ENCODE results near the gene PGLYRP4. TPM values are rescaled to one million over a fixed set of nuclear protein-coding genes. Genes with fewer than 3 reads are reported as not detected.
"Not testable (repeated sequence)": the region's sequence is repeated elsewhere in the genome, so short reads cannot be mapped to it uniquely, and the experiment has no call there.

Gene PGLYRP4
- total RNA-seq, 1 experiment from 2014 or later = not detected

DNA sequence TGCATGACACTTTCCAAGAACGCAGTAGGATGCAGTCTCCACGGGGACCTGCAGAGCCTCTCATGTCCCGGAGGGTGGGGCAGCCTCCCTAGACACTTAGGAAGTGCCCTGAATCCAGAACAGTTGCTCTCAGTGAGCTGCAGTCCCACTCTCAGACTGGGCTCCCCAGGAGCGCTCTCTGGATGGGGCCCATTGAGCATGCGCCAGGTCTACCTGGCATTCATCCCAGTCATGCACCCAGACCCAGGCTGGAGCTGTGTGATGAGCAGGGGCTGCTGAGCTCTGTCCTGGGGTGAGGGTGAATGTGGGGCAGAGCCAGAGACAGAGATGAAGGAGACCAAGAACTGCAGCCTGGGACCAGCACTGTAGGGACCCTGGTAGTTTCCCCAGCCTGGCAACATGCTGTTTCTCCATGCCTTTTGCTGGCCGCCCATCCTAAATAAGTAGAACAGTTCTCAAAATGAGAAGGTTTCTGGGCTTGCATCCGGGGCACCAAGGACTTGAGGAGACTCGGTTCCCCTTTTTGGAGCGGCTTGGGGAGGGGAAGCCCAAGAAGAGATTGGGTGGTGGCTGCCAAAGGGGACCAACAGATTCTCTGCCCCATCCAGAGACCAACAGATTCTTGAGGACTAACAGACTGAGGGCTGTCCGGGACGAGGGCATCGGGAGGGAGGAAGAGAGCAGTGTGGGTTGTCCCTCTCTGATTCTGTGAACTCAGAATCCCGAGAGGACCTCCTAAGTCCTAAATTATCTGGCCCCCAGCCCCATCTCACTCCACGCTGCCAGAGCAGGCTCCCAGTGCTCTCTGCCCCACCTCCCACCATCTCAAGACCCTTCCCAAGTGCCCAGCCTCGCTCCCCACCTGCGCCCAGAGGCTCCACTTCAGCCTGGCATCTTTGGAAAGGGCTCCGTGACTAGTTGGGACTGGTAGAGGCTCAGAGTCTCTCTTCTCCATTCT lies 1.0 kb upstream of the PGLYRP4 start:
- ATAC-seq (no peak), DNase-seq (ENCODE audit: low spot score) (no peak)
- H3K4me3 Mint-ChIP-seq = no peak overlapping the region
- H3K27ac Mint-ChIP-seq = no peak overlapping the region
- peaks cover 3% of the 10 kb centered on the region; the same call in 1 of the 2 replicates for H3K4me1 Mint-ChIP-seq
- no peak for TF ChIP-seq KAT7 (CRISPR knock-in tag; IDR thresholded peaks at IDR 0.05; ENCODE audit: borderline replicate concordance)
- TF ChIP-seq, protein P1, sequence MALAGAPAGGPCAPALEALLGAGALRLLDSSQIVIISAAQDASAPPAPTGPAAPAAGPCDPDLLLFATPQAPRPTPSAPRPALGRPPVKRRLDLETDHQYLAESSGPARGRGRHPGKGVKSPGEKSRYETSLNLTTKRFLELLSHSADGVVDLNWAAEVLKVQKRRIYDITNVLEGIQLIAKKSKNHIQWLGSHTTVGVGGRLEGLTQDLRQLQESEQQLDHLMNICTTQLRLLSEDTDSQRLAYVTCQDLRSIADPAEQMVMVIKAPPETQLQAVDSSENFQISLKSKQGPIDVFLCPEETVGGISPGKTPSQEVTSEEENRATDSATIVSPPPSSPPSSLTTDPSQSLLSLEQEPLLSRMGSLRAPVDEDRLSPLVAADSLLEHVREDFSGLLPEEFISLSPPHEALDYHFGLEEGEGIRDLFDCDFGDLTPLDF (CRISPR knock-in tag; IDR thresholded peaks at IDR 0.05) = no peak
- POLR2A ChIA-PET = no interaction called here
- H3K27me3 Mint-ChIP-seq (ENCODE audit: low read depth) = peaks cover 18% of the 10 kb centered on the region; the same call in 1 of the 2 replicates
- CTCF ChIA-PET = interaction anchor here (0.7 to 2.4 kb wide), 8 partner anchors 8 to 195 kb away, joined by 3 to 33 read pairs (median 4); partner anchors contain the start of gene S100A9
- H3K9me3 Mint-ChIP-seq = no peaks in the 10 kb centered on the region
- no peaks in the 10 kb centered on the region for H3K36me3 Mint-ChIP-seq

DNA sequence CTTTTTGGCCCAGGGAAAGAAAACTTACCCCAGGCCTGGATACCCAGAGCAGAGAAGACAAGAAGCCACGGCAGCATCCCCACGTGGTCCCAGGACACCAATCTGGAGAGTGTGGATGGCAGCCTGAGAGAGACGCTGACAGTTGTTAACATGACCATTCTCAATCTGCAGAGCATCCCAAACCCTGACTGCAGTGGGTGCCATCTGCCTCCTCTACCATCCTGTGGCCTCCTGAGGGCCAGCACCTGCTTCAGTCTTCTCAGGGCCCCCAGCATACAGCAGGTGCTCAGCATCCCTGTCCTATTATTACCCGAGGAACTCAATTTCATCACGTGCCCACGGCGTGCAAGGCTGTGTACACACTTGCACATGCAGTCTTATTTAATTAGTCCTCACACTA lies 785 bp downstream of the PGLYRP4 start:
- ATAC-seq (no peak), DNase-seq (ENCODE audit: low spot score) (no peak)
- H3K27ac Mint-ChIP-seq = no peak overlapping the region
- TF ChIP-seq, protein P2, sequence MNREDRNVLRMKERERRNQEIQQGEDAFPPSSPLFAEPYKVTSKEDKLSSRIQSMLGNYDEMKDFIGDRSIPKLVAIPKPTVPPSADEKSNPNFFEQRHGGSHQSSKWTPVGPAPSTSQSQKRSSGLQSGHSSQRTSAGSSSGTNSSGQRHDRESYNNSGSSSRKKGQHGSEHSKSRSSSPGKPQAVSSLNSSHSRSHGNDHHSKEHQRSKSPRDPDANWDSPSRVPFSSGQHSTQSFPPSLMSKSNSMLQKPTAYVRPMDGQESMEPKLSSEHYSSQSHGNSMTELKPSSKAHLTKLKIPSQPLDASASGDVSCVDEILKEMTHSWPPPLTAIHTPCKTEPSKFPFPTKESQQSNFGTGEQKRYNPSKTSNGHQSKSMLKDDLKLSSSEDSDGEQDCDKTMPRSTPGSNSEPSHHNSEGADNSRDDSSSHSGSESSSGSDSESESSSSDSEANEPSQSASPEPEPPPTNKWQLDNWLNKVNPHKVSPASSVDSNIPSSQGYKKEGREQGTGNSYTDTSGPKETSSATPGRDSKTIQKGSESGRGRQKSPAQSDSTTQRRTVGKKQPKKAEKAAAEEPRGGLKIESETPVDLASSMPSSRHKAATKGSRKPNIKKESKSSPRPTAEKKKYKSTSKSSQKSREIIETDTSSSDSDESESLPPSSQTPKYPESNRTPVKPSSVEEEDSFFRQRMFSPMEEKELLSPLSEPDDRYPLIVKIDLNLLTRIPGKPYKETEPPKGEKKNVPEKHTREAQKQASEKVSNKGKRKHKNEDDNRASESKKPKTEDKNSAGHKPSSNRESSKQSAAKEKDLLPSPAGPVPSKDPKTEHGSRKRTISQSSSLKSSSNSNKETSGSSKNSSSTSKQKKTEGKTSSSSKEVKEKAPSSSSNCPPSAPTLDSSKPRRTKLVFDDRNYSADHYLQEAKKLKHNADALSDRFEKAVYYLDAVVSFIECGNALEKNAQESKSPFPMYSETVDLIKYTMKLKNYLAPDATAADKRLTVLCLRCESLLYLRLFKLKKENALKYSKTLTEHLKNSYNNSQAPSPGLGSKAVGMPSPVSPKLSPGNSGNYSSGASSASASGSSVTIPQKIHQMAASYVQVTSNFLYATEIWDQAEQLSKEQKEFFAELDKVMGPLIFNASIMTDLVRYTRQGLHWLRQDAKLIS (CRISPR knock-in tag; IDR thresholded peaks at IDR 0.05; ENCODE audit: borderline replicate concordance) = no peak
- TF ChIP-seq CREB1 (CRISPR knock-in tag; IDR thresholded peaks at IDR 0.05) = no peak
- TF ChIP-seq, protein P3, sequence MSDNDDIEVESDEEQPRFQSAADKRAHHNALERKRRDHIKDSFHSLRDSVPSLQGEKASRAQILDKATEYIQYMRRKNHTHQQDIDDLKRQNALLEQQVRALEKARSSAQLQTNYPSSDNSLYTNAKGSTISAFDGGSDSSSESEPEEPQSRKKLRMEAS (CRISPR knock-in tag; IDR thresholded peaks at IDR 0.05) = no peak
- no peak for TF ChIP-seq SOX15 (CRISPR knock-in tag; IDR thresholded peaks at IDR 0.05)
- TF ChIP-seq FOXJ3 (CRISPR knock-in tag; IDR thresholded peaks at IDR 0.05; ENCODE audit: borderline replicate concordance) = no peak
- no peak for TF ChIP-seq CREM (CRISPR knock-in tag; IDR thresholded peaks at IDR 0.05)
- TF ChIP-seq TEAD1 (CRISPR knock-in tag; IDR thresholded peaks at IDR 0.05) = no peak
- no peak for TF ChIP-seq OVOL2 (CRISPR knock-in tag; IDR thresholded peaks at IDR 0.05; ENCODE audit: borderline replicate concordance)
- TF ChIP-seq, protein P4, sequence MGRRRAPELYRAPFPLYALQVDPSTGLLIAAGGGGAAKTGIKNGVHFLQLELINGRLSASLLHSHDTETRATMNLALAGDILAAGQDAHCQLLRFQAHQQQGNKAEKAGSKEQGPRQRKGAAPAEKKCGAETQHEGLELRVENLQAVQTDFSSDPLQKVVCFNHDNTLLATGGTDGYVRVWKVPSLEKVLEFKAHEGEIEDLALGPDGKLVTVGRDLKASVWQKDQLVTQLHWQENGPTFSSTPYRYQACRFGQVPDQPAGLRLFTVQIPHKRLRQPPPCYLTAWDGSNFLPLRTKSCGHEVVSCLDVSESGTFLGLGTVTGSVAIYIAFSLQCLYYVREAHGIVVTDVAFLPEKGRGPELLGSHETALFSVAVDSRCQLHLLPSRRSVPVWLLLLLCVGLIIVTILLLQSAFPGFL (CRISPR knock-in tag; IDR thresholded peaks at IDR 0.05; ENCODE audit: borderline replicate concordance) = no peak
- TF ChIP-seq HMGA2 (CRISPR knock-in tag; IDR thresholded peaks at IDR 0.05) = no peak
- TF ChIP-seq, protein P5, sequence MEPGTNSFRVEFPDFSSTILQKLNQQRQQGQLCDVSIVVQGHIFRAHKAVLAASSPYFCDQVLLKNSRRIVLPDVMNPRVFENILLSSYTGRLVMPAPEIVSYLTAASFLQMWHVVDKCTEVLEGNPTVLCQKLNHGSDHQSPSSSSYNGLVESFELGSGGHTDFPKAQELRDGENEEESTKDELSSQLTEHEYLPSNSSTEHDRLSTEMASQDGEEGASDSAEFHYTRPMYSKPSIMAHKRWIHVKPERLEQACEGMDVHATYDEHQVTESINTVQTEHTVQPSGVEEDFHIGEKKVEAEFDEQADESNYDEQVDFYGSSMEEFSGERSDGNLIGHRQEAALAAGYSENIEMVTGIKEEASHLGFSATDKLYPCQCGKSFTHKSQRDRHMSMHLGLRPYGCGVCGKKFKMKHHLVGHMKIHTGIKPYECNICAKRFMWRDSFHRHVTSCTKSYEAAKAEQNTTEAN (CRISPR knock-in tag; IDR thresholded peaks at IDR 0.05) = no peak
- peaks cover 20% of the 10 kb centered on the region for H3K27me3 Mint-ChIP-seq (ENCODE audit: low read depth)
- no peaks in the 10 kb centered on the region for H3K36me3 Mint-ChIP-seq
- H3K4me3 Mint-ChIP-seq = no peak overlapping the region
- ChIA-PET CTCF (interaction anchor here (0.9 to 2.4 kb wide), 8 partner anchors 10 to 311 kb away, joined by 3 to 33 read pairs (median 5); partner anchors contain the start of genes S100A9 and SNAPIN), POLR2A (no interaction called here)
- H3K9me3 Mint-ChIP-seq = no peaks in the 10 kb centered on the region
- H3K4me1 Mint-ChIP-seq = peaks cover 12% of the 10 kb centered on the region

DNA sequence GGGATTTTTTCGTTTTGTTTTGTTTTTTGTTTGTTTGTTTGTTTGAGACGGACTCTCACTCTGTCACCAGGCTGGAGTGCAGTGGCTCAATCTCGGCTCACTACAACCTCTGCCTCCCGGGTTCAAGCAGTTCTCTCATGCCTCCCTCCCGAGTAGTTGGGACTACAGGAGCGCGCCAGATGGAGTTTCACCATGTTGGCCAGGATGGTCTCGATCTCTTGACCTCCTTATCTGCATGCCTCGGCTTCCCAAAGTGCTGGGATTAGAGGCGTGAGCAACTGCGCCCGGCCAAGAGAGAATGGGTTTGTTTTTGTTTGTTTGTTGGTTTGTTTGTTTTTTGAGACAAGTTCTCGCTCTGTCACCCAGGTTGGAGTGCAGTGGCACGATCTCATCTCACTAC lies 1.6 kb downstream of the PGLYRP4 start:
- H3K9me3 Mint-ChIP-seq; H3K4me3 Mint-ChIP-seq; H3K36me3 Mint-ChIP-seq; CTCF ChIA-PET; DNase-seq (ENCODE audit: low spot score); ATAC-seq; POLR2A ChIA-PET; H3K27ac Mint-ChIP-seq: not testable (repeated sequence)
- Mint-ChIP-seq H3K4me1 (peaks cover 12% of the 10 kb centered on the region), H3K27me3 (ENCODE audit: low read depth) (peaks cover 20% of the 10 kb centered on the region)
